Measurements from ENCODE around the gene CEP126.

The CEP126 gene

GRCh38 chr11:101996111-101996510 lies 81.3 kb downstream of the CEP126 start:
- TF ChIP-seq HOXA7 (CRISPR knock-in tag; IDR thresholded peaks at IDR 0.05; ENCODE audit: borderline replicate concordance) (no peak), BCL11B (tag by site-specific recombination; IDR thresholded peaks at IDR 0.05; ENCODE audit: low read depth) (no peak), KLF17 (tag by site-specific recombination; IDR thresholded peaks at IDR 0.05) (no peak), ZNF26 (tag by site-specific recombination; IDR thresholded peaks at IDR 0.05) (no peak)
- ChIA-PET CTCF (interaction anchor here (0.5 to 2.1 kb wide), 6 partner anchors 10 to 160 kb away, joined by 3 to 8 read pairs (median 4); no protein-coding TSS in a partner anchor), POLR2A (no interaction called here)
- H3K4me3 ChIP-seq (ENCODE audit: low read depth, low read length): no peak overlapping the region
- no peaks in the 10 kb centered on the region for H3K4me1 ChIP-seq (ENCODE audit: control insufficient read depth, insufficient read depth, low read length)
- no peaks in the 10 kb centered on the region for H3K36me3 ChIP-seq (ENCODE audit: control insufficient read depth in 2 of 2, insufficient read depth in 1 of 2, low read length in 2 of 2)
- no peak overlapping the region for H3K27ac ChIP-seq (ENCODE audit: extremely low read depth, low read depth, low read length)
- H3K9me3 ChIP-seq (ENCODE audit: control insufficient read depth, insufficient read depth, low read depth, low read length): no peaks in the 10 kb centered on the region

GRCh38 chr11:102001657-102002338 lies 87.0 kb downstream of the CEP126 start:
- Histone ChIP-seq H3K27ac (ENCODE audit: extremely low read depth, low read depth, low read length) (no peak overlapping the region), H3K36me3 (ENCODE audit: control insufficient read depth in 2 of 2, insufficient read depth in 1 of 2, low read length in 2 of 2) (no peaks in the 10 kb centered on the region), H3K9me3 (ENCODE audit: control insufficient read depth, insufficient read depth, low read depth, low read length) (no peaks in the 10 kb centered on the region), H3K4me3 (ENCODE audit: low read depth, low read length) (no peak overlapping the region), H3K4me1 (ENCODE audit: control insufficient read depth, insufficient read depth, low read length) (no peaks in the 10 kb centered on the region)
- TF ChIP-seq ZNF423 (tag by site-specific recombination; IDR thresholded peaks at IDR 0.05) (no peak), ZNF658 (tag by site-specific recombination; IDR thresholded peaks at IDR 0.05) (no peak), ZNF623 (tag by site-specific recombination; IDR thresholded peaks at IDR 0.05) (no peak), GFI1B (tag by site-specific recombination; IDR thresholded peaks at IDR 0.05) (no peak), GLI4 (tag by site-specific recombination; IDR thresholded peaks at IDR 0.05) (no peak), KLF1 (tag by site-specific recombination; IDR thresholded peaks at IDR 0.05) (no peak), ZNF76 (tag by site-specific recombination; IDR thresholded peaks at IDR 0.05; ENCODE audit: borderline replicate concordance, low read depth) (no peak), PRDM10 (tag by site-specific recombination; IDR thresholded peaks at IDR 0.05) (no peak), ZSCAN4 (tag by site-specific recombination; IDR thresholded peaks at IDR 0.05) (no peak), ZNF280C (tag by site-specific recombination; IDR thresholded peaks at IDR 0.05) (no peak), ZNF2 (tag by site-specific recombination; IDR thresholded peaks at IDR 0.05) (no peak), ZNF692 (tag by site-specific recombination; IDR thresholded peaks at IDR 0.05) (no peak), ZNF433 (tag by site-specific recombination; IDR thresholded peaks at IDR 0.05; ENCODE audit: low read depth) (no peak)
- CTCF ChIA-PET: no interaction called here
- POLR2A ChIA-PET: no interaction called here

All from HEK293 (cell line).